GM19035 (cell line): ENCODE results near the gene RPL34.
"Not testable (repeated sequence)": the region's sequence is repeated elsewhere in the genome, so short reads cannot be mapped to it uniquely, and the experiment has no call there.

Experiments
- ATAC-seq: cut with Tn5 transposase; IDR thresholded peaks from one replicate; pipeline ENCODE4 v1.9.1; 2021; ENCODE audit not compliant: unreplicated experiment

Gene RPL34

DNA sequence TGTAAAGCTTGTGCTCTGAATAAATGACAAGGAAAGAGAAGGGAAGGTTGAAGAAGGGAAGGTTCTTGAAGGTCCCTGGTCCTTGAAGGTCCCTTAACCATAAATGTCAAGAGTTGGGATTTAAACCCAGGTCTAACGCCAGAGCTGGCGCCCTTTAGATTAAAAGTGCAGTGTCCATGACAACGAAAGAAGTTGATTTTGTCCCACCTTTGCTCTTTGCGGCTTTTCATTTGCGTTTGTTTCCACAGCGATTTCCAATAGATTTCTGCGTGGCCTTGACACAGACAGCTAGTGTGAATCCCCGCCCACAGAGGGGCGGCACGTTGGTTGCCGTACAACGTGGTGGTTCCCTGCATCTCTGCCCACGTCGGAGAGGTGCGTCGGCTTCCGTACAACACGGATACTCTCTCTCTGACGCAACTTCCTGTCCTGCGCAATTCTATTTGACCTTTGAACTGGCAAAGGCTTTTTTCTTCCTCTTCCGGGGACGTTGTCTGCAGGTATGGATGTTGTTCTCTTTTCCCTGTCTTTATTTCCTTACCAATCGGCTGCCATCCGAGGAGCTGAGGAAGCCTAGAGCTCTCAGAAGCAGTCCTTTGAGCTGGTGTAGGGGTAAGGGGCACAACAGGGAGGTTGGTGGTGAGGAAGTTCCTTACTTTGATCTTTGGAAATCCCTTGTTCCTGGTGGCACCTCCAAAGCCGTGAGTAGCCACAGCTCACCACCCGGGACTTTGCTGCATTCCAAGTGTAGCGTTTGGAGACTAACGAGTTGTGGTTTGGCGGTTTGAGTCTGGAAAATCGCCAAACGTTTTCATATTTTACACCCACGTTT lies at the start of gene RPL34:
TSS of gene RPL34 (plus strand) at position 476 of the 832 bp plus-strand sequence. CDS start 1,384 bp downstream, outside the sequence.
- ATAC-seq = peak; percentile 100

- no peak for ATAC-seq
Measured at GRCh38 chr4:108570993-108571569, 49.3 kb upstream of the RPL34 start.

DNA sequence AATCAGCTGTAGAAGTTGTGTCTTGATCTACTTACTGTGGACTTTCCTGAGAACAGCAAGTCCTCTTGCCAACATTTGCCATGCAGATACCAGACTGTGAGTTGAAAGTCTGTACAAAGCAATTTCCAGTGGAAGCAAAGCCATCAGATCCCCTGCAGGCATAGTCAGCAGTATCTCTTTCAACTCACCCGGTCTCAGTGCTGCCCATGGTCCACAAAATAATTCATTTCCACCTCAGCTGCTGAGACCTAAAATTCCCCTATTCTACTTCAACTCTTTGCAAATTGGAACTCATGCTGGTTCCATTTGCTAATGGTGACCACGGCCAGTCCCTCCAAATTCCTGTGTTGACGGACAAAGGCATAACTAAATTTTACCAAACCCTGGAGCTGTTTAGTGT lies 46.0 kb upstream of the RPL34 start:
- ATAC-seq = no peak

DNA sequence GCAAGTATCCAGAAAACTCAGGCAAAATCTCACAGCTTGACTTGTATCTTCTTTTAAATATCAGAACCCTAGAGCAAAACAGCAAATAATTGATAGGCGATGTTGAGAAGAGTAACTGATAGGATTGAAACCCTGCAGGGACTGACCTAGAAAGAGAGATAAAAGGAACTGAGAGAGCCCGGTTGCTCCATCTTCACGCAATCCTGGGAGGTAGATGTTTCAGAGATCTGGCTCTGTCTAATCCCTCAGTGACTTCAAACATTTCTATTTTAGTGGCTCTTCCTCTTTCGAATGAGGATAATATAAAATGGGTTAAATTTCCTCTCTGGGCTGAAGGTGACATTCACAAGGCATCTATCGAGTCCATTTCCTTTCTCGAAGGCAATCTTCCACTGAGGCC lies 39.3 kb upstream of the RPL34 start:
- ATAC-seq = no peak

GRCh38 chr4:108586778-108587177 lies 33.6 kb upstream of the RPL34 start:
- no peak for ATAC-seq

GRCh38 chr4:108588878-108589277 lies 31.5 kb upstream of the RPL34 start:
- ATAC-seq = no peak

GRCh38 chr4:108589961-108590360 lies 30.4 kb upstream of the RPL34 start:
- no peak for ATAC-seq

GRCh38 chr4:108590776-108591175 lies 29.6 kb upstream of the RPL34 start:
- no peak for ATAC-seq

- no peak for ATAC-seq
Measured at GRCh38 chr4:108592674-108592986, 27.7 kb upstream of the RPL34 start.

GRCh38 chr4:108594296-108594695 lies 26.1 kb upstream of the RPL34 start:
- not testable (repeated sequence) for ATAC-seq

- no peak for ATAC-seq
Measured at GRCh38 chr4:108596344-108596743, 24.0 kb upstream of the RPL34 start.

DNA sequence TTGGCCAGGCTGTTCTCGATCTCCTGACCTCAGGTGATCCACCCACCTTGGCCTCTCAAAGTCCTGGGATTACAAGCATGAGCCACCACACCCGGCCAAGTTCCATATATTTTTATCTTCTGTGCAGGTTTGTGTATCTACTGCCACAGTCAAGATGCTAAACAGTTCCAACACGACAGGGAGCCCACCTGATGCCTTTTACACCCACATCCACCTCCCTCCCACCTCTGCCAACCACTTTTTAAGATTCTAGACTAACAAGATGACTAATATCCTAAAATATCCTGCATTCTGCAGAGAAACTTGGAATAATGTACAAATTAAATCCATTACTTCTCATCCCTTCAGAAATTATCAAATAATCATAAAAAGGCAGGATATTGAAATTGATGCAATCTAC lies 19.3 kb upstream of the RPL34 start:
- no peak for ATAC-seq

GRCh38 chr4:108601532-108601931 lies 18.8 kb upstream of the RPL34 start:
- ATAC-seq = no peak

DNA sequence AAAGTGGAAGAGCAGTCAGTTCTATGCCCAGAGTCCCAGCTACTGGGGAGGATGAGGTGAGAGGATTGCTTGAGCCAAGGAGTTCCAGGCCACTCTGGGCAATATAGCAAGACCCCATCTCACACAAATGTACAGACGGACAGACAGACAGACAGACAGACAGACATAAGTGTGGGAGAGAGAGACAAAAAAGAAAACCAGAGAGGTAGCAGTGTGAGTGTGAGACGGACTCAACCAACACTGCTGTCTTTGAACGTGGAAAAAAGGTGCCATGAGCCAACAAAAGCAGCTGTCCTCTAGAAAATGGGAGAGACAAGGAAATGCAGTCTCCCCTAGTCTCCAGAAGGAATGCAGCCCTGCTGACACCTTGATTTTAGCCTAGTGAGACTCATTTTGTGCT lies 18.2 kb upstream of the RPL34 start:
- ATAC-seq = no peak

DNA sequence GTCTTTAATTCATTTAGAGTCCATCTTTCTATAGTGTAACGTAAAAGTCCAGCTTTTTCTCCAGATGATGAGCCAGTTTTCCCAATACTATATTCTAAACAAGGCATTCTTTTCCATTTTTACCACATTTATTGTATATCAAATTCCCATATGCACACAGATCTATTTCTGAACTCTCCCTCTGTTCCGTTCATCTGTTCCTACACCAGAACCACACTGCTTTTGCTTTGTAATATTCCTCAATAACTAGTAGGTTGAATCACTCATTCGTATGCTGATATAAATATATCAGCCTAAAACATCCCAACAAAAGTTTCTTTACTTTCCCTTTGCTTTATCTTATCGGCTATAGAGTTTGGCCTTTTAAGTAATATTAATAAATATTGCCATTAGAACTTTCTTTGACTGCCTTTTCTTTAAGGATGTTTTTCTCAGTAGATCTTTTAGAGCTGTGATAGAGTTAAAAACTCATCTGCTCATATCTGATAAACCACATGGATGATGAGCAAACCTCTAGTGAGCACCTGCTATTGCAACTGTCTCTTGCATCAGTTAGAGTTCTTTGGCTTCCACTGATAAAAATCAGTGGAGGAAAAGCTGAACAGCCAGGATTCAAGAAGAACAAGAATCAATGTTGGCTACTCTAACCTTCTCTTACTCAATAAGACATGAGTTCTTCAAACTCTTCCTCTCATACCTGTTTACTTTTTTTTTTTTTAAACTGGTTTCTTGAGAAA lies 13.1 kb upstream of the RPL34 start:
- no peak for ATAC-seq

DNA sequence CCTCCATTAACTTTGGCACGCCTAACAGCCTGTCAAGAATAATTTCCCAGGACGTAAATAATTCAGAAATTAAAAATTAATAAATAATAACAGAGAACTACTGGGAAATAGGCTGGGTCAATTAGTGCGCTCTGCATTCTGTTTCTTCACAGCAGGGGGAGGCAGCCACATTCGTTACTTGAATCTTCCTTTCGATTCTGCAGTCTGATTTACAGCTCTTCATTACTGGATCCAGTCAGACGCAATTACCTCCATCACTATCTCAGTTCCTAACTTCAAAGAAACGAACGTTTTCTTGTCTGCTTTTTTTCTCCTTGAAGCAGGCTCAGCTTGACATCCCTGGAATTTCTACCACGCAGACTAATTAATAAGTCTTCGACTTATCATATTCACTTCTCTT lies 9.0 kb upstream of the RPL34 start:
- no peak for ATAC-seq

GRCh38 chr4:108612365-108612764 lies 8.0 kb upstream of the RPL34 start:
- no peak for ATAC-seq

GRCh38 chr4:108619372-108620100 lies 840 bp upstream of the RPL34 start:
- ATAC-seq = peak; percentile 12

DNA sequence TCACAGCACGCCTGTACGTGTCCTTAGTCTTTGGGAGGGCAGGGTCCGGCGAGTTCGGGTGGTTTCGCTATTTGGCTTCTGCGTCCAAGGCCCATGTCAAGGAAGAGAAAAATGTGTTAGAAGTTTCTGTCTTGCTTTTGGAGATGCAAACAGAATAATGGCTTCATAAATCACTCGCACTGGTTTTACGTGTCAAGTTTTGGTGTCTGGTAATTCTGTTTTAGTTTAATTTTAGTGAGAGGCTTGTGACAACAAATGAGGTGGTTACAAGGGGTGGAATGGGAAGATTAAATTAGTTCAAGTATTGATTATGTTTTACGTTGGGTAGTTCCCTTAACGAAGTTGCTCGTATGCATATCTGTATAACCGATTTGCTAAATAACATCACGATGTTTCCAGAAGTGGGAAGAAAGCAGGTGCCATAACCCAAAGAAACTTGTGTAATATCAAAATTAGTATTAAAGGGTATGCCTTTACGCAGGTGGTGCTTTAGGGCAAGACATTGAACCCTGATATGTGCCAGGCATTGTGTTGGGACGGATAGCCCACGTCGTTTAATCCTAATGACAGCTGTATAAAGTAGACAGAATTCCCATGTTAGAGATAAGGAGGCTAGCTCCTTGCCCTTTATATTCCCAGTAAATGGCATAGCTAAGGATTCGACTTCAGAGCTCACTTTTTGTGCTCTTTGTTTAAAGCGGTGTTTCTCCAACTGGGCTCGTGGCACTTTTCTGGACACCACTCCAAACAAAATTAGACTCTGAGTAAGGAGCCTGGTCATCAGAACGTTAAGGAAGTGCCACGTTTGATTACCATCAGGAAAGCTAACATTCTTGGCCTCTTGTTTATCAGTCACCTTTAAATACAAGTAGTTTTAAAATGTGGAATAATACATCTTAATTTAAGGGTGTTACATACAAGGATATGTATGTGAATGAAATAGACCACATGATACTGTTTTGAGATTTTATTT lies 843 bp downstream of the RPL34 start:
- ATAC-seq = peak; percentile 15

DNA sequence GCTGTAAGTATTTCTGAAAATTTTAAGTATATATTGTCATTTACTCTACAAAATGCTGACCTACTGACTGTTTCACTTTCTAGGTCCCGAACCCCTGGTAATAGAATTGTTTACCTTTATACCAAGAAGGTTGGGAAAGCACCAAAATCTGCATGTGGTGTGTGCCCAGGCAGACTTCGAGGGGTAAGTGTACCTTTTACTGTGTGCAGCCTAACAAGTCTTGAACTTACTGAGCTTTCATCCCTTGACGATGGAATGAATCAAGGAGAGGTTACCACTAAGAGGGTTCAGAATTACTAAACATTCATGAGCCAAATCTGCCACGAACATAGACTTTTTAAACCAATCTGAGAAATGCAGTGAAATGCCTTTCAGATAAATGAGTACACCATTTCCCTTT lies 1.6 kb downstream of the RPL34 start:
- no peak for ATAC-seq
